SJSA1 (cell line): Measurements from ENCODE around the gene ZNF385A. TPM values are rescaled to one million over a fixed set of nuclear protein-coding genes. Genes with fewer than 3 reads are reported as not detected.

Experiments
- DNase-seq, 2 experiments: peaks; one replicate each; pipeline ENCODE4 v3.0.0-alpha.2; 2015 to 2020; ENCODE audit warnings: low spot score in 2 of 2, low read depth in 1 of 2
- H3K27ac ChIP-seq: fragments of 250-450 bp; sonication (Bioruptor Pico); 2 replicates; pipeline ENCODE4 v1.5.1; 2020; ENCODE audit warnings: mild to moderate bottlenecking, moderate library complexity
- H3K27me3 ChIP-seq: fragments of 250-450 bp; sonication (Bioruptor Pico); replicated peaks from 2 replicates; pipeline ENCODE4 v1.5.1; 2020; ENCODE audit warnings: mild to moderate bottlenecking, moderate library complexity
- H3K36me3 ChIP-seq: fragments of 250-450 bp; sonication (Bioruptor Pico); 2 replicates; pipeline ENCODE4 v1.5.1; 2020; ENCODE audit warnings: mild to moderate bottlenecking
- H3K4me1 ChIP-seq: fragments of 250-450 bp; sonication (Bioruptor Pico); replicated peaks from 2 replicates; pipeline ENCODE4 v1.6.1; 2021; ENCODE audit warnings: mild to moderate bottlenecking
- H3K4me3 ChIP-seq: fragments of 250-450 bp; sonication (Bioruptor Pico); 2 replicates; pipeline ENCODE4 v1.5.1; 2020; ENCODE audit warnings: mild to moderate bottlenecking
- H3K9me3 ChIP-seq: fragments of 250-450 bp; sonication (Bioruptor Pico); replicated peaks from 2 replicates; pipeline ENCODE4 v1.5.1; 2020; ENCODE audit warnings: mild to moderate bottlenecking
- total RNA-seq: library from RNA; depleted of rRNA; stranded (reverse); fragments of >200 nt; shearing (Covaris generic); gene quantifications from 2 replicates; pipeline ENCODE4 v1.2.3, GENCODE V29; 2014

ZNF385A gene
- total RNA-seq, 1 experiment from 2014 or later, result 0.42 TPM

- Histone ChIP-seq H3K36me3 (peaks cover 58% of the 10 kb centered on the region), H3K4me3 (no peak overlapping the region), H3K27ac (peak overlapping the region; percentile 82), H3K4me1 (peaks cover 36% of the 10 kb centered on the region), H3K27me3 (no peaks in the 10 kb centered on the region), H3K9me3 (no peaks in the 10 kb centered on the region)
- peak; percentile 91 to 95 for DNase-seq
These were observed 27.1 kb upstream of the ZNF385A start for GRCh38 chr12:54411391-54412241.

GRCh38 chr12:54409267-54409666 lies 24.7 kb upstream of the ZNF385A start:
- no peaks in the 10 kb centered on the region for H3K9me3 ChIP-seq
- no peak for DNase-seq
- no peak overlapping the region for H3K27ac ChIP-seq
- peaks cover 74% of the 10 kb centered on the region for H3K36me3 ChIP-seq
- peaks cover 34% of the 10 kb centered on the region for H3K4me1 ChIP-seq
- H3K27me3 ChIP-seq, result no peaks in the 10 kb centered on the region
- H3K4me3 ChIP-seq, result no peak overlapping the region

- no peak overlapping the region for H3K27ac ChIP-seq
- H3K9me3 ChIP-seq, result no peaks in the 10 kb centered on the region
- peaks cover 14% of the 10 kb centered on the region for H3K4me1 ChIP-seq
- no peak for DNase-seq
- no peaks in the 10 kb centered on the region for H3K27me3 ChIP-seq
- H3K36me3 ChIP-seq, result peaks cover 86% of the 10 kb centered on the region
- H3K4me3 ChIP-seq, result no peak overlapping the region
These were observed 22.8 kb upstream of the ZNF385A start for GRCh38 chr12:54407183-54407905.

- Histone ChIP-seq H3K36me3 (peaks cover 93% of the 10 kb centered on the region), H3K4me3 (no peak overlapping the region), H3K27me3 (no peaks in the 10 kb centered on the region), H3K4me1 (no peaks in the 10 kb centered on the region; the same call in 1 of the 2 replicates), H3K27ac (no peak overlapping the region), H3K9me3 (no peaks in the 10 kb centered on the region)
- no peak for DNase-seq
These were observed 21.0 kb upstream of the ZNF385A start for GRCh38 chr12:54405573-54405972.

GRCh38 chr12:54405106-54405505 lies 20.6 kb upstream of the ZNF385A start:
- no peak overlapping the region for H3K4me3 ChIP-seq
- H3K9me3 ChIP-seq, result no peaks in the 10 kb centered on the region
- DNase-seq, result no peak
- no peak overlapping the region for H3K27ac ChIP-seq
- H3K4me1 ChIP-seq, result no peaks in the 10 kb centered on the region
- H3K27me3 ChIP-seq, result no peaks in the 10 kb centered on the region
- H3K36me3 ChIP-seq, result peaks cover 98% of the 10 kb centered on the region

GRCh38 chr12:54404061-54405004 lies 19.8 kb upstream of the ZNF385A start:
- Histone ChIP-seq H3K9me3 (no peaks in the 10 kb centered on the region), H3K27me3 (no peaks in the 10 kb centered on the region), H3K4me1 (no peaks in the 10 kb centered on the region), H3K27ac (no peak overlapping the region), H3K4me3 (no peak overlapping the region), H3K36me3 (peaks cover 98% of the 10 kb centered on the region)
- DNase-seq, result peak; percentile 44 to 65

- no peaks in the 10 kb centered on the region for H3K27me3 ChIP-seq
- H3K9me3 ChIP-seq, result no peaks in the 10 kb centered on the region
- no peak for DNase-seq
- H3K4me3 ChIP-seq, result no peak overlapping the region
- H3K27ac ChIP-seq, result no peak overlapping the region
- H3K36me3 ChIP-seq, result peaks cover 100% of the 10 kb centered on the region
- H3K4me1 ChIP-seq, result no peaks in the 10 kb centered on the region
These were observed 16.6 kb upstream of the ZNF385A start for GRCh38 chr12:54401119-54401518.

GRCh38 chr12:54398995-54399793 lies 14.7 kb upstream of the ZNF385A start:
- H3K36me3 ChIP-seq, result peaks cover 100% of the 10 kb centered on the region
- no peaks in the 10 kb centered on the region for H3K27me3 ChIP-seq
- H3K27ac ChIP-seq, result no peak overlapping the region
- no peak overlapping the region for H3K4me3 ChIP-seq
- peak; percentile 84 to 86 for DNase-seq
- no peaks in the 10 kb centered on the region for H3K9me3 ChIP-seq
- H3K4me1 ChIP-seq, result no peaks in the 10 kb centered on the region

GRCh38 chr12:54398218-54398617 lies 13.7 kb upstream of the ZNF385A start:
- H3K27ac ChIP-seq, result no peak overlapping the region
- DNase-seq, result no peak
- no peaks in the 10 kb centered on the region for H3K4me1 ChIP-seq
- H3K4me3 ChIP-seq, result no peak overlapping the region
- H3K27me3 ChIP-seq, result no peaks in the 10 kb centered on the region
- no peaks in the 10 kb centered on the region for H3K9me3 ChIP-seq
- peaks cover 98% of the 10 kb centered on the region for H3K36me3 ChIP-seq

GRCh38 chr12:54397157-54397556 lies 12.6 kb upstream of the ZNF385A start:
- Histone ChIP-seq H3K9me3 (no peaks in the 10 kb centered on the region), H3K27me3 (no peaks in the 10 kb centered on the region), H3K36me3 (peaks cover 87% of the 10 kb centered on the region), H3K4me1 (no peaks in the 10 kb centered on the region), H3K27ac (no peak overlapping the region), H3K4me3 (no peak overlapping the region)
- DNase-seq, result no peak

- no peaks in the 10 kb centered on the region for H3K27me3 ChIP-seq
- H3K27ac ChIP-seq, result no peak overlapping the region
- no peaks in the 10 kb centered on the region for H3K9me3 ChIP-seq
- no peak for DNase-seq
- peaks cover 71% of the 10 kb centered on the region for H3K36me3 ChIP-seq
- H3K4me1 ChIP-seq, result no peaks in the 10 kb centered on the region
- no peak overlapping the region for H3K4me3 ChIP-seq
These were observed 11.0 kb upstream of the ZNF385A start for GRCh38 chr12:54395545-54395944.

- no peak overlapping the region for H3K27ac ChIP-seq
- H3K36me3 ChIP-seq, result peaks cover 65% of the 10 kb centered on the region
- no peak overlapping the region for H3K4me3 ChIP-seq
- H3K9me3 ChIP-seq, result no peaks in the 10 kb centered on the region
- no peaks in the 10 kb centered on the region for H3K4me1 ChIP-seq
- no peak for DNase-seq
- H3K27me3 ChIP-seq, result no peaks in the 10 kb centered on the region
These were observed 10.5 kb upstream of the ZNF385A start for GRCh38 chr12:54394986-54395385.

GRCh38 chr12:54394281-54394719 lies 9.8 kb upstream of the ZNF385A start:
- H3K9me3 ChIP-seq, result no peaks in the 10 kb centered on the region
- no peaks in the 10 kb centered on the region for H3K27me3 ChIP-seq
- no peaks in the 10 kb centered on the region for H3K4me1 ChIP-seq
- H3K36me3 ChIP-seq, result peaks cover 58% of the 10 kb centered on the region
- H3K4me3 ChIP-seq, result no peak overlapping the region
- no peak overlapping the region for H3K27ac ChIP-seq
- peak; percentile 42 to 69 for DNase-seq
